Retina (tissue), 1 donor: Measurements from ENCODE around the gene NOL4.

ENCODE experiments used
- DNase-seq: peaks from one replicate; pipeline ENCODE4 v3.0.0-alpha.2; 2016

Gene NOL4

GRCh38 chr18:34194239-34194638 is 30.5 kb downstream of the NOL4 start:
- DNase-seq, result no peak

- no peak for DNase-seq
Observed at GRCh38 chr18:34189656-34190435, 34.9 kb downstream of the NOL4 start.
